Medulla oblongata (tissue), 1 donor: ENCODE measurements around the gene NCAM2.

ENCODE experiments used
- DNase-seq: peaks from one replicate; pipeline ENCODE4 v3.0.0-alpha.2; 2015; ENCODE audit errors: extremely low spot score

Gene NCAM2

DNA sequence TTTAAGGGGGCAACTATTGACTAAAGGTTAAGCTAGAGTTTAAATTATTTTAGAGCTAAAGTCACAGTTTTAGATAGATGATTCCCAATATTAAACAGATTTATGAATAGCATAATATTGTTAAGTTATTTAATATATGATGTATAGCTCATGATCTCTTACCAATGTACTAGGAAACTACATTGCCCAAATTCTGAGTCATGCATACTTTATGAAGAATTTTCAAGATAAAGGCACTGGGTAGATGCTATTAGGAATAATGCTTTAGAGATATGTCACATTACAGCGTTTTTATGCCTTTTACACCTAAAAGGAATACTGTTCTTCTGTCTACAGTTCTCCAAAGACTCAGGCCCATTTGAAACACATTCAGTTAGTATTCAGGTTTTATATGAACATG, 215.1 kb downstream of the NCAM2 start:
- DNase-seq = no peak

DNA sequence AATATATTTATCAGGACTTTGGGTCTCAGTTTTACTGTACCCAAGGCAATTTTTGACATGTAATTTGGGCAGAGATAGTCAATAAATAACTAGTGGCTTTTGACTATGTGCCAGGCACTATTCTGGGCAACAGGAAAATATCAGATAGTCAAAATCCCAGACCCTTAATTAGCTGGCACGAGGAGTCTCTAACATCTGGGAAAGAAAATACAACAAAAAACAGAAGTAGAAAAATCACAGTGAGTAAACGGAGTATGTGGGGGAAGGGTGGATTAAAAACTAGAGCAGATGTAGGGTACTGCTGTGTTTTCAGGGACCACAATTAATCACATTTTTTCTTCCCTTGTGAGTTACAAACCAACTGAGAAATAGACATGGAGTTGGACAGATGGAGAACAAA, 217.8 kb downstream of the NCAM2 start:
- no peak for DNase-seq

- peak; percentile 22 for DNase-seq
Measured at GRCh38 chr21:21226472-21226871, 228.3 kb downstream of the NCAM2 start.

DNA sequence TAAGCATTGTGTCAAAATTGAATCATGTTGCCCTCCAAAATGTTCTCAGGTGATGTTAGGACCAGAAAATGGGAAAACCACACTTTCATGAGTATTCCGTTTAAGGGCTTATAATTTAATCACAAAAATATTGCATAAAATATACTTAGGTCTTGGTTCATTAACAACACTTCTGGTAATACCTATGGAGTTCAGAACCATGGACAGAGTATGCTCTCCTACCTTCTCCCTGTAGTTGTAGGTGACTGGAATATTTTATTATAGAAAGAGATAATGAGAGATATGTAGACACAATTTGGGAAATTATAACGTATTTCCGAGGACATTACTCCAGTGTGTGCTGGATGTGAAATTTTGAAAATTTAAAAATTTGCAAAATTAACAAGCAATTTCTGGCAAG, 232.5 kb downstream of the NCAM2 start:
- DNase-seq = no peak

GRCh38 chr21:21231913-21232312, 233.7 kb downstream of the NCAM2 start:
- DNase-seq = no peak

DNA sequence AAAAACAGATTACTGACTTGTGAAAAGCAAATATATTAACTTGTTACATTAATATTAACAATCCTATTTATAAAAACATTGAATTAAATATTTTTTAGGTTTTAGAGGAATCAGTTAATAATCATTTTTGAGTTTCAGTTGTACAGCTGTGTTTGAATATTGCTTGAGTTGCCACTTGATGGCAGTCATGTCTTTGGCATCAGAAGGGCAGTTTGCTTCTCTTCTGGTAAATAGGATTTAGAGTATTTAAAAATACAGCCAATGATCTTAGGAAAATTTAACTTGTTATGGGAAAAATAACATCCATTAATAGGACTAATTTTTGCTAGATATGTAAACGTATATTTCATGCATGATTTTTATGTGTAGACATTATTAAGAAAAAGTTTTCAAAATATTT, 234.1 kb downstream of the NCAM2 start:
- peak; percentile 75 for DNase-seq

GRCh38 chr21:21233051-21233450, 234.8 kb downstream of the NCAM2 start:
- no peak for DNase-seq

GRCh38 chr21:21236996-21237395, 238.8 kb downstream of the NCAM2 start:
- DNase-seq = no peak

- no peak for DNase-seq
Measured at GRCh38 chr21:21238629-21239400, 240.6 kb downstream of the NCAM2 start.

DNA sequence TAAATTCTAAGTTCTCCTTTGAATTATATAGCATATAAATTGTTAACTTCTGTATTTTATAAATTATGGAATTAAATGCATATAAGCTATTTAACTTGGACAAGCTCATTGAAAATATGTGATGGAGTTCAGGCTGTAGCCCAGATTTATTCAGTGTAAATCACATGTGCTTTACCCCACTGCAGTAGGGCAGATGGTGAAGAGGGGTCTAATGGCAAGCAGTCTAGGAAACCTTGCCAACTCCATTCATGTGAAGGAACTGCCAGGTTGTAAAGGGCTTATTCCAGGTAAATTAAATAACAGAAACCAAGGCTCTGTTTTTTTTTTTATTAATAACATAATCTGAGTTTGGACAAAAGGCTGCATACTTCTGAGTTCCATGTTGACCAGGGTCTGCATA, 243.2 kb downstream of the NCAM2 start:
- DNase-seq = no peak

GRCh38 chr21:21246007-21246406, 247.8 kb downstream of the NCAM2 start:
- DNase-seq = no peak

DNA sequence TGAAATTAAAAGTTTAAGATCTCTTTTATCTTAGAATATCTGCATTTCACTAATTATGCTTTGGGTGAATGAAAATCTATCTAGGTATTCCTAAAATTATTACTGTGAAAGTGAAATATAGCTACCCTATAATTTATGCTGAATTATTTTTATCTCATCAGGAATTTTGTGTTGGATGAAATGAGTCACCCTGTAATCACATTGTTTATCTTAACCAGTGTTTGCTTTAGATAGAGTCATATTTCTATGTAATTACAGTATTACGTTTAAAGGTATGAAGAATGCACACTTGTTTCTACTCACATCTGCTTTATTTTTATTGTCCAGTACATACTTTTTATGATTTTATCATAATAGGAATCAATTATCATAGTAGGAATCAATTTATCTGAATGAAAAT, 249.2 kb downstream of the NCAM2 start:
- no peak for DNase-seq

GRCh38 chr21:21262048-21262447, 263.8 kb downstream of the NCAM2 start:
- DNase-seq = no peak

- DNase-seq = no peak
Measured at GRCh38 chr21:21268061-21268471, 269.9 kb downstream of the NCAM2 start.

DNA sequence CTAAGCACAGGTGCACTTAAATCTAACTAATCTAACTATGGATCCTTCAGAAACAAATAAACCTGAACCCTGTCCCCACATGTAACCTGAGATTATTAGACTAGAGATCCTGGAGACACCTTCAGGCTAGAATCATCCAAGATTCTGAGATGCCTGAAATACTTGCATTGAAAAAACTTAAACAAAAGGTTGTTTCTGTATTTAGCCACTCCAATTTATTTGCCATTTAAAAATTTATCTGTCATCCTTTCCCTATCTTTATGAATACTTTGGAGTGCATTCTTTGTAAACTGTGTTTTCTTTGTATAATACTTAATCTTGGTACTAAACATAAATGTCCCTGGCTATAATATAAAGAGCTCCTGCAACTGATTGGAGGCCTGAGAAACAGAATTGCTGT, 270.7 kb downstream of the NCAM2 start:
- DNase-seq = no peak

- DNase-seq = no peak
Measured at GRCh38 chr21:21279193-21279901, 281.1 kb downstream of the NCAM2 start.

DNA sequence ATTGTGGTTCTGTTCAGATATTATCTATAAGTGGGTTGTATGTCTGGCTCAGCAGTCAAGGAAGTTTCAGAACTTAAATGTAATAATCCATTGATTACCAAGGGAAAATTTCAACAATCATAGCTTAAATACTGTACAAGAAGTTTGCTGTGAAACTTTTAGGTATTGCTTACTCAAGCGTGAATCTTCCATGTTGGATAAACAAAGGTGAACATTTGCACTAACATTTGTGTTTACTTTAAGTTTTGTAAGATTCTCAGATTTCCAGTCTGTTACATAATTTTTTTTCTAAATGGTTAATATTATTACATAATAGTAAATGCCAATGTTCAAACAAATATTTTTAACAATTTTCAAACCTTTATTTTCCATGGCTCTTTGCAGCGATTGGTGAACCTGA, 285.6 kb downstream of the NCAM2 start:
- DNase-seq = no peak

- no peak for DNase-seq
Measured at GRCh38 chr21:21286170-21286798, 288.1 kb downstream of the NCAM2 start.

DNA sequence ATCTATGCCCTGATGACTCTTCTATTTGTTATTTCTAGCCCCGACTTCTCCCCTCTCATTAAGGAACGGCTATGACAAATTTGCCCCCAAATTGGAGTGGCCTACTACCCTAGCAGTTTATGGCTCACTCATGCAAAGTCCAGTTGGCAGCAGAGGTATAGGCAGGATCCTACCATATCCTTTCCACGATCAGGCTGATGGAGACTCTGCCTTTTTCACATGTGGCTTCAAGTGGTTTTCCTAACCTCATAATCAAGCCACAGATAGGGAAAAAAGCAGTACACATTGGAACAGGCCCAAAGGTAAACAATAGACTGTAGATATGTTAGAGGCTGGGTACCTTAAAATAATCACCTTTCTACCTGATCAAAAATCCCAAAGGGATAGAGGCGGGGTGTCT, 292.5 kb downstream of the NCAM2 start:
- no peak for DNase-seq

- DNase-seq = no peak
Measured at GRCh38 chr21:21291883-21292569, 293.8 kb downstream of the NCAM2 start.

DNA sequence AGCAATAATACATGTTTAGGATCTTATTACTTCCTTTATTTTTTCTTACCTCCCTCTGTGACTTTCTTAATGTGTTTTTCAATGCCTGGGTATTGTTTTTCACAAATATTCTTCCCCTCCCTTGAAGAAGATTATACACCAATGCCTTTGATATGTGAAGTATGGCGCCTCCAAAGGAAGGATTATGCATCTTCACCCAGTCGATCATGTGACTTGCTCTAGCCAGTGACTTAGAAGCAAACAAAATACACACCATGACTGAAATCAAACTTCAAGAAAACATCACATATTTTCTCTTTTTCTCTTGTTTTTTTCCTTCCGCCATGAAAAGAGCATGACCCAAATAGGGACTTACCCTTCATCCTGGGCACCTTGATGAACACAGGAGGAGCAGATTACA, 297.1 kb downstream of the NCAM2 start:
- no peak for DNase-seq

DNA sequence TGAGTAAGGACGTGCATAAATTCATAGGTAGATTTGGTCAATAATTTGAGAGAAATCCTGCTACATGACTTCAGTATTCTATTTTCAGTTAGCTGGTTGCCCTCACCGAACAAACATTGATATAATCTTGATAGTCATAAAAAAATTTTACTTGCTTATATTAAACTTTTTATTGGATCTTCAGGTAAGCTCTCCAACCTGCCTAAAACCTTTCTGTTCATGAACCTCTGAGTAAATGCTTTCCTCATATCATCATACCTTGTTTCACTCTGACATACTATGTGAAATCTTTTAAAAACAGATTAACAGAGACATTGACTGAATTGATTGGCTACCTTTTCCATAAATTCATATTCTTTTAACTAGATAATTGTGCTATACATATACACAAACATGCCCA, 299.0 kb downstream of the NCAM2 start:
- DNase-seq = no peak
